ENCODE results near the gene COA8. TPM values are rescaled to one million over a fixed set of nuclear protein-coding genes. Genes with fewer than 3 reads are reported as not detected.
A peak's percentile ranks its signal among the peaks of the same experiment; 100 is the strongest.

COA8 gene
- total RNA-seq (2011; cell fraction: chromatin; rRNA removed; ENCODE audit: low replicate concordance): 34.1 and 36.6 TPM in 2 replicates
- 16.8 and 18.7 TPM in 2 replicates for total RNA-seq (2011; cell fraction: nucleolus; rRNA removed)
- total RNA-seq (2011; cell fraction: nucleoplasm; rRNA removed): 27.0 and 28.2 TPM in 2 replicates
- total RNA-seq (2014; rRNA removed): 25.2 and 25.6 TPM in 2 replicates
- total RNA-seq (2014; rRNA removed; fragmentation: Illumina TruSeq; extraction: Trizol): 25.7 and 27.3 TPM in 2 replicates
- 27.0 and 28.5 TPM in 2 replicates for total RNA-seq (2015; rRNA removed; fragmentation: Illumina TruSeq; extraction: Trizol)
- 34.6 and 35.5 TPM in 2 replicates for total RNA-seq (2021)
- polyA plus RNA-seq (2011; rRNA removed): 13.0 and 19.1 TPM in 2 replicates
- 5.5 and 7.4 TPM in 2 replicates for polyA plus RNA-seq (2011; cell fraction: cytosol; rRNA removed)
- 6.3 and 6.5 TPM in 2 replicates for polyA plus RNA-seq (2011; cell fraction: nucleus; rRNA removed)
- polyA plus RNA-seq (2012): 35.5 TPM in 2 replicates
- polyA plus RNA-seq (2014; fragmentation: Illumina TruSeq; extraction: Trizol): 24.8 and 27.3 TPM in 2 replicates
- 10 to 100 TPM in 1 of 2 experiments, 1 to 10 TPM in 1; 5.0 to 11.8 TPM for polyA plus RNA-seq (2014; fragmentation: Nextera tagmentation; extraction: Ambion mirVana)
- polyA plus RNA-seq (2014; rRNA removed): 33.5 and 35.3 TPM in 2 replicates
- 4.3 and 7.4 TPM in 2 replicates for polyA minus RNA-seq (2011; rRNA and poly(A)+ RNA removed)
- 5.2 and 7.9 TPM in 2 replicates for polyA minus RNA-seq (2011; cell fraction: cytosol; rRNA and poly(A)+ RNA removed)
- polyA minus RNA-seq (2011; cell fraction: nucleus; rRNA and poly(A)+ RNA removed): 5.8 and 9.2 TPM in 2 replicates
- Bru-seq, nascent RNA: percentile 67 among the genes with signal in this experiment
- BruChase-seq, experiment 1, labeled RNA remaining after a 2-hour chase: percentile 77 among the genes with signal in this experiment
- BruChase-seq, experiment 2, labeled RNA remaining after a 6-hour chase: percentile 76 among the genes with signal in this experiment
- long read RNA-seq, experiment 1, transcript APOPT1-201 (5 exons, 2,523 nt): major isoform, 46 of 71 reads
- long read RNA-seq, experiment 1, transcript APOPT1-203 (4 exons, 782 nt): minor isoform, 6 of 71 reads
- long read RNA-seq, experiment 1, partial matches to known transcripts: 6 of 71 reads
- long read RNA-seq, experiment 1, other reads (novel, unspliced or antisense): 4 of 71 reads
- long read RNA-seq, experiment 2, transcript APOPT1-201 (5 exons, 2,523 nt): major isoform, 21 of 50 reads
- long read RNA-seq, experiment 2, transcript APOPT1-202 (3 exons, 575 nt): minor isoform, 6 of 50 reads
- long read RNA-seq, experiment 2, partial matches to known transcripts: 8 of 50 reads
- long read RNA-seq, experiment 2, other reads (novel, unspliced or antisense): 11 of 50 reads
- long read RNA-seq, experiment 3, transcript APOPT1-201 (5 exons, 2,523 nt): major isoform, 20 of 35 reads
- long read RNA-seq, experiment 3, partial matches to known transcripts: 1 of 35 reads
- long read RNA-seq, experiment 3, other reads (novel, unspliced or antisense): 6 of 35 reads

- no peaks in the 10 kb centered on the region for H3K27me3 ChIP-seq (ENCODE audit: control insufficient read depth in 2 of 2, insufficient read depth in 2 of 2, low read length in 2 of 2)
- peak within 1 kb of the TSS; percentile 96 for H3K27ac ChIP-seq (ENCODE audit: extremely low read depth, low read depth, low read length)
- WGBS (ENCODE audit: insufficient coverage, low coverage, missing lambda C conversion rate): 0% methylated on average over 22 of the region's 109 CpGs
- ChIA-PET POLR2A (interaction anchor here (0.6 to 1.2 kb wide), 3 partner anchors 14 to 26 kb away, joined by 4 read pairs; no protein-coding TSS in a partner anchor), CTCF (ENCODE audit: low intra/inter-chr PET ratio) (interaction anchor here (0.7 kb wide), 1 partner anchor 1912 kb away, joined by 3 read pairs; no protein-coding TSS in a partner anchor)
- peaks cover 20% of the 10 kb centered on the region; the same call in 1 of the 2 replicates for H4K20me1 ChIP-seq (replicated peaks; ENCODE audit: control insufficient read depth, insufficient read depth, low read length)
- H3K4me1 ChIP-seq (replicated peaks in 1 of 2; ENCODE audit: control insufficient read depth in 2 of 2, insufficient read depth in 2 of 2, low read length in 2 of 2): peaks cover 3 to 5% of the 10 kb centered on the region in 2 experiments; a peak in 3 of 5 replicates
- H3K9me1 ChIP-seq (ENCODE audit: control insufficient read depth, insufficient read depth, low read length): no peaks in the 10 kb centered on the region
- intact Hi-C loops (cut with micrococcal nuclease) (loop anchor here (5.0 kb wide), 1 partner anchor 45 kb away; no protein-coding TSS in a partner anchor), in situ Hi-C loops (cut with MboI) (no loop called here)
- no TSS peak for BruUV-seq (replicated peaks)
- H3K9me3 ChIP-seq (replicated peaks; ENCODE audit: control insufficient read depth, insufficient read depth, low read depth, low read length): no peaks in the 10 kb centered on the region
- FAIRE-seq (peak; percentile 61), DNase-seq (ENCODE audit: extremely low read depth in 1 of 4, low spot score in 3 of 4) (peak; percentile 82 to 90 (median 85)), ATAC-seq (peak; percentile 84)
- H3K9ac ChIP-seq (ENCODE audit: insufficient read depth in 1 of 2, low read depth in 2 of 2, low read length in 2 of 2): peak within 1 kb of the TSS; percentile 84 to 96
- H2AFZ ChIP-seq (ENCODE audit: low read depth, low read length): peak within 1 kb of the TSS; percentile 88
- peak within 1 kb of the TSS; percentile 93 for H3K4me3 ChIP-seq
- peaks cover 35% of the 10 kb centered on the region for H3K36me3 ChIP-seq (ENCODE audit: control insufficient read depth, insufficient read depth, low read length)
- peak within 1 kb of the TSS; percentile 82 for H3K4me2 ChIP-seq (ENCODE audit: insufficient read depth, low read length)
- peaks cover 84% of the 10 kb centered on the region for H3K79me2 ChIP-seq (ENCODE audit: control insufficient read depth, insufficient read depth, low read length)
- TF ChIP-seq ZNF324 (CRISPR knock-in tag; IDR thresholded peaks at IDR 0.05) (no peak), TAF15 (IDR thresholded peaks at IDR 0.05; ENCODE audit: low read depth, low read length) (no peak), ZBTB12 (CRISPR knock-in tag; IDR thresholded peaks at IDR 0.05) (no peak), FOXP1 (CRISPR knock-in tag; IDR thresholded peaks at IDR 0.05) (peak; percentile 80), ZBTB2 (IDR thresholded peaks at IDR 0.05) (no peak), CC2D1A (IDR thresholded peaks at IDR 0.05) (no peak), EZH2 (IDR thresholded peaks at IDR 0.05; ENCODE audit: borderline replicate concordance, low read depth, low read length) (no peak), E2F4 (CRISPR knock-in tag; IDR thresholded peaks at IDR 0.05; ENCODE audit: low read depth) (no peak), MYC (IDR thresholded peaks at IDR 0.05; ENCODE audit: low read depth, low read length) (peak; percentile 67), MYC (CRISPR knock-in tag; IDR thresholded peaks at IDR 0.05; ENCODE audit: borderline replicate concordance, low read depth) (no peak)
These were observed at the start of gene COA8, which contains the start of gene BAG5 for GRCh38 chr14:103562429-103563225. COA8 (plus strand) TSS chr14:103562960; CDS start chr14:103563002, 42 bp downstream. BAG5 (minus strand) TSS chr14:103562657; CDS start chr14:103561164, 1,493 bp downstream.
